GM19468 (cell line): ENCODE measurements around the gene CD164.
A peak's percentile ranks its signal among the peaks of the same experiment; 100 is the strongest.
"Not testable (repeated sequence)": the region's sequence is repeated elsewhere in the genome, so short reads cannot be mapped to it uniquely, and the experiment has no call there.

Experiments used
- ATAC-seq: cut with Tn5 transposase; IDR thresholded peaks from one replicate; pipeline ENCODE4 v1.9.1; 2021; ENCODE audit warnings: mild to moderate bottlenecking, moderate library complexity, moderate number of reproducible peaks; ENCODE audit not compliant: unreplicated experiment; ENCODE audit errors: extremely low read depth

CD164 gene

GRCh38 chr6:109377717-109378116 is 4.5 kb downstream of the CD164 start:
- no peak for ATAC-seq

DNA sequence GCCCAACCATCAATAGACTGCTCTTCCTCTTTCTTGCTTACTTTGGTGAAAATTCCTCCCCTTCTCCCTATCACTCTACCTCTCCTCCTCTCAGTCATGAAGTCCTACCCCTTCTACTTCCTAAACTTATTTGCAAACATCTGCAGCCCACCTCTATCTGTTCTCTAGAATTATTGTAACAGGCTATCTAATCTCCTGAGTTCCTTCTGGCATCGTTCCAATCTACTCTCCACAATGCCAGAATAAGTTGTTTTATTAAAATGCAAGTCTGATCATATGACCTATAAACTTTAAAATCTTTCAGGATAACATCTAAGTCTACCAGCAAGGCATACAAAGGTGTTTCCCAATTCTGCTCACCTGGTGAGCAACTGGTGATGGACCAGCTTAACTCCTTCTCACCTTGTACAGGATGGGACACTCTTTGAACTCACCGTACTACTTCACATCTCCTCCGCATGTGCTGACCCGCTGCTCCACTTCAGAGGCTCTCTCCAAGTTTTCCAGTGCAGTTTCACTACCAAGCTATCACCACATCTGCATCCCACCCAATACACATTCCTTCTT is 7.9 kb downstream of the CD164 start:
- ATAC-seq = no peak

GRCh38 chr6:109373762-109374161 is 8.5 kb downstream of the CD164 start:
- peak; percentile 80 for ATAC-seq

DNA sequence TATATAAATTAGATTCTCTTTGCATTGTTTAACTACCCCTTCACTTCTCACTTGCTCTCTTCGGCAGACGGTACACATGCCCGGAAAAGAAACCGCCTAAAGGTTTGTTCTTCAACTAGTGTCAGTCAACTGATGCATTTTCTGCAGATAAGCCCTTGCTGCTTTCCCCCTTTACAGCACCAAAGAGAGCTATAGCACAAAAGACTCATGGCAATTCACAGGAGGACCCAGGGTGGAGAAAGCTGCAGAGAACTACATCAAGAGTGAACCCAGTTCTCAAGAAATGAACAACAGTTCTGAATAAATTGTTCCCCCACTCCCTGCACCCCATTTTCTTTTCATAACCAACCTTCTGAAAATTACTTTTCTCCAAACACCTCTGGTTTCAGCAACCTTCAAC is 8.9 kb downstream of the CD164 start:
- ATAC-seq = no peak

GRCh38 chr6:109372130-109372529 is 10.1 kb downstream of the CD164 start:
- ATAC-seq = no peak

DNA sequence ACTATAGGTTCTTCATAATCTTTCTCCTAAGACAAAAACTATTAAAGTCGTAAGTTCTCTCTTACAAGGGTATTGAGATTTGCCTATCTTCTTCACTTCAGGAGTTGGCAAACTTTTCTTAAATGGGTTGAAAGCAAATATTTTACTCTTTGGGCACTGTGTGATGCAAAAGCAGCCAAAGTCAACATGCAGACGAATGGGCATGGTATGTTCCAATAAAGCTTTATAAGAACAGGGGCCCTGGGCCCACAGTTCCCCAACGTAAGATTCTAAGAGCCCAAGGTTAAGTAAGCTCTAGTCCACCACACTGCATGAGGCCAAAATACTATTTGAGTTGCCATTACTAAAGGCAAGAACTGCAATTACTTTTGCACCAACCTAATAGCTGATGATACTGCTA is 11.5 kb downstream of the CD164 start:
- ATAC-seq = no peak

DNA sequence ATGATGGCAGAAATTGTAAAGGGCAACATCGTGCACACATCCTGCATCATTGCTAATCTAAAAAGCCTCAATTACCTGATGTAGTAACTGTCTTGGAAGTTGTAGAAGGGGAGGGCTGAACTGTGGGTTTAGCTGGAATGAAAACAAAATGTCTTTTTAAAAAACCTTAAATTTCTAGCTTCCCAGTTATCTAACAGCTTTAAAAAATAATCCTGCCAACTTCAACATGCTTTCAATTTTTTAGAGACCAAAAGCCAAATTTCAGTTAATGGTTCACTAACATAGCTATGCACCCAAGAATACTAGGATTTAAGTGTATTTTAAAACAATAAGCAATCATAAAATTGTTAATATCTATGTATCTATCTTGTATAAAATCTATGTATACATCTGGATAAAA is 11.9 kb downstream of the CD164 start:
- ATAC-seq = no peak

- ATAC-seq = no peak
These were observed 12.5 kb downstream of the CD164 start for GRCh38 chr6:109369728-109370127.

- ATAC-seq = not testable (repeated sequence)
These were observed 17.7 kb downstream of the CD164 start for GRCh38 chr6:109364382-109365078.

DNA sequence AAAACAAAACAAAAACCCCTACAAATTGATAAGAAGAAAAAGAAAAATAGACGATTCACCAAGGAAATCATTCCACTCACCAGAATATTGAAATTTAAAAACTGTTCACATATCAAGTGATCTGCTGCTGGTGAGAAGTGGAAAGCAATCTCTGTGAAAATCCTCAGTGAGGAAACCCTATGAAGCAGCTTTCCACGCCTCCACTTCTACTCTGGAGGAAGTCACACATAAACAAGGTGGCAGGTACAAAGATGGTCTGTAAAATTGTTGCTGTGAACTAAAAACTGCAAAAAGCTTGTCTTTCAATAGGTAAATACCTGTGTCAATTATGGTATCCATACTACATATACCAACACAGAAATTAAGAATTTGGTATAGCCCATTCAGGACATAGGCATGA is 18.5 kb downstream of the CD164 start:
- ATAC-seq = no peak

DNA sequence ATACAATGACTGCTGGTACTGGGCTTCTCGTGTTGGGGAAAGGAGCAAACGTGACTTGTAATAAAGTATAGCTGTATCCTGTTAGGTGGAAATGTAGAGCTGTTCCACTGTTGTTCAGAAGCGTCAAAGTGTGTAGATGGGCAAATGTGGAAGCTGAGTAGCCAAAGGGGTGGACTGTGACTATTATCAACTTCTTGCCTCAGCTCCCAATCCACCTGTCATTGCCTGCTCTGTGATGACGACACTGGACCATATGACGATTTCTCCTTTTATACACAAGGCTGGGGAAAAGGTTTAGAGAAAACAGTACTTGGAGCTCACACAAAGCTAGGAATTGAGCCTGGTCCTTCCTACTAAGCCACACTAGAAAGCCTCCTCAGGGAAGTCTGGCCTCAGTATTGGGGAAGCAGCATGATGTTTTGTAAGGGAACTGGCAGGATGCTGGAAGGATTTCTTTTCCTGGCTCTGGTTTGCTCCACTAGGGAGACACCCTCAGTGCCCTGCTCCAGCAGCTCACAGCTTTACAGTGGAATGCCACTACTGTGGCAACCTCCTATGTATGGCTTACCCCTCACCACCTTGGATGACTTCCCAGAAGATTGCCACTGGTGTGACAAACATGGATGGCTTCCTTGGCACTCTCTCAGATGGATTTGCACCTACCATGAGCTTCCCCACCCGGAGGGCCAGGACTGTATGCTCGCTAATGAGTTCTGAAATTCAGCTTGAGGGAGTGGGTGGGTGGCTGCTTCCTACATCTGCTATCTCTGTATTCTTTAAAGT is 20.0 kb downstream of the CD164 start:
- no peak for ATAC-seq

DNA sequence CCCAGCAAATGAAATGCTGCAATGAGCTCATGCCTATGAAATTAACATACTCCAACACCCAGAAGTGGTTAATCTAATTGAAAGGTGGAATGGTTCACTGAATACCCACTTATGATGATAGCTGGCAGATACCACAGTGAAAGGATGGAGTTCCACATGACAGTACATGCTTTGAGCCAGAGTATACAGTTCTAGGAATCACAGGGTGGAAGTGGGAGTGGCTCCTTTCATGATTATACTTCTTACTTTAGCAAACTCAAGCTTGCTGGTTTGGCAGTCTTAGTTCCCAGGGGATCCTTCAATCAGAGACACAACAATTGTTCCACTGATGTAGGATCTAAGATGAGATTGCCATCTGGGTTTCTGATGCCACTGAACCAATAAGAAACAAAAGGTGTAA is 21.5 kb downstream of the CD164 start:
- no peak for ATAC-seq

GRCh38 chr6:109360281-109360680 is 22.0 kb downstream of the CD164 start:
- no peak for ATAC-seq

GRCh38 chr6:109359248-109359647 is 23.0 kb downstream of the CD164 start:
- ATAC-seq = no peak

DNA sequence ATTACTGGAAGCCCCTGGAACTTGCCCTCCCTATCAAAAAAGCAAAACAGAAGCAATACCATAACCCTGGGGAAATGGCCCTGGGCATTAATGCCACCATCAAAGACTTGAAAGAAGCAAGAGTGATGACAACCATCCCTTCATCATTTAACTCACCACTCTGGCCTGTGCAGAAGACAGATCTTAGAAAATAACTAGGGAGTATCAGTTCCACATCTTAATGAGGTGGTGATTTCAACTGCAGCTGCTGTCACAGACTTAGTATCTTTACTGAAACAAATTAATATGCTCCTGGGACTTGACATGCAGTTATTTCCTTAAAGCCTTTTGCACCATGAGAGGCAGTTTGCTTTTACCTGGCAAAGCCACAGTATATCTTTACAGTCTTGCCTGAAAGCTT is 24.1 kb downstream of the CD164 start:
- ATAC-seq = no peak

- no peak for ATAC-seq
These were observed 26.0 kb downstream of the CD164 start for GRCh38 chr6:109356237-109356636.

DNA sequence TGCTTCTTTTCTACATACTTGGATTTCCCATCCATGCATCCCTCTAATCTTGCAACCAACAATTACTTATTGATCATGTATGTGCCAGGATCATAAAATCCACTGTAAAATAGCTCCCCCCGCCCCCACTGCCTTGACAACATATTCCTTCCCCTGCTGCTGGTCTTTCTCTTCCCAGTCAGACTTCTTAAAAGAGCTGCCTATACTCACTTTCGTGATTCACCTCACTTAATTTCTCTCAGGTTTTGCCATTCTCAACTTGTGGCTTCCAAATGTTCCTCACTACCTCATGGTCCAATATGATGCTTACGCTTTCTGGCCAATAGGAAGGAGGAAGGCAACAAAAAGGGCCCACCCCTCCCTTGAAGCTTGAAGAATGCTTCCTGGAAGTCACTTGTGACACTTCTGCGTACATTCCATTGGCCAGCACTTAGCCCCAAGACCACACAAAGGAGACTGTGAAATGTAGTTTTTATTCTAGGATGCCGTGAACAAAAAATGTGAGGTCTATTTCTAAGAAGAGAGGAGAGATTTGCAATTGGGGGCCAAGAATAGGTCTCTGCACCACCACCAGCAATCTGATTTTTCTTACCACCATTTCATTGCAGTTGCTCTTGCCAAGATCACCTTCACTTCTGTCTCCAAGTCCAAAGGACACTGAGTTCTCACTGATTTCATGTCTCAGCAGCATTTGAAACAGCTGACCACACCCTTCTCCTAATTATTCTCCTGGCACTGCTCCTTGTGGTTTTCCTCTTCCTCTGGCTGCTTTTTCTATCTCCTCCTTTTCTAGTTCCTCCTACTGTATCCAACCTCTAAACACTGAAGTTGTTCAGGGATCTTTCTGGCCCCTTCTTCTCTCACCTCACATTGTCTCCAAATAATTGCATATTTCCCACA is 30.8 kb downstream of the CD164 start:
- no peak for ATAC-seq

DNA sequence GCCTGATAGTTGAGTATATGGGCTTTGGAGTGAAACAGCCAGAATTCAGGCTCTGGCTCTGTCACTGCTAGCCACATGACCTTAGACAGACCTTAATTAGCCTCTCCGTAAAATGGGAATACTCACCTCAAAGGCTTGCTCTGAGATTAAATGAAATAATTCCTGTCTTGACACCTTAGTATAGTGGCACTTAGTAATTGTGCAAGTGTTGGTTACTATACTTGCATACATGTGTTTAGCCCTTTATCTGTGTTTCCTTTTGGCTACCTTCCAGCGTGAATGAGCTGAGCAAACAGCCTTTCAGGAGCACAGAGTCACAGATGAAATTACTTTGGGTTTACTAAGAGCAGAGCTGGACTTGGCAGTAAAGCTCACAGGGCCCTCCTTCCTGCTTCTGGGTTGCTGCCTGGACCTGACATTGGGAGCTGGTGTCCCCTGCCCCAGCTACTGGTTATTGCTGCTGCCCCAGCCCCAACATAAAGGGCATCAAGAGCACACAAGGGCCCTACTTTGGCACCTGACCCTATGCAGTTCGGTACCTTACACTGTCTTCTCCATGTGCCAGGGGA is 32.8 kb downstream of the CD164 start:
- no peak for ATAC-seq

DNA sequence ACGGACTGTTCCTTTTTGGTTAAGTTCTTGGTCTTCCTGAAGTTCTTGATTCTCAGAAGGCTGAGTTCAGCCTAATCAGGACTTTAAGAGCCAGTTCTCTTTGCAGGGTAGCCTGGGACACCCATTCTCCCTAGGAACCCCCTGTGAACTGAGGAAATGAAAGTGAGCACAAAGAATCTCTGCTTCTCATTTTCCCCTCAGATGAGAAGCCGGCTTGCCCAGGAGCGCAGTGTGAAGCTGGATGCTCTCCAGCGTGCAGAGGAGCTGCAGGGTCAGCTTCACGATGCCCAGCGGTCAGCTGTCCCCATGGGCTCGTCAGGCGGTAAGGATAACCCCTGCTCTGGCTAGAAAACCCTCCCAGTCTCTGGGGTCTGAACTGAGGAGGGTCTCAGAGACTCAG is 34.0 kb downstream of the CD164 start:
- no peak for ATAC-seq

- ATAC-seq = no peak
These were observed 34.5 kb downstream of the CD164 start for GRCh38 chr6:109347779-109348178.
